WTC11 (cell line): ENCODE results near the gene ABCB10. TPM values are rescaled to one million over a fixed set of nuclear protein-coding genes. Genes with fewer than 3 reads are reported as not detected.
"Not testable (repeated sequence)": the region's sequence is repeated elsewhere in the genome, so short reads cannot be mapped to it uniquely, and the experiment has no call there.

Experiments used
- ATAC-seq: fragments of 200-7000 bp; cut with Tn5 transposase; 2 replicates; pipeline ENCODE4 v1.10.0; 2021; ENCODE audit warnings: mild to moderate bottlenecking, moderate library complexity
- CTCF ChIA-PET: fragments of 300-600 bp; sonication (Branson Sonifier 250); formaldehyde crosslinking; loops from one replicate; lab custom pipeline; 2021; ENCODE audit warnings: antibody characterized with exemption; lab: Charles Lee
- POLR2A ChIA-PET: fragments of 350-600 bp; sonication (Branson Sonifier 250); formaldehyde crosslinking; loops from one replicate; lab custom pipeline; 2021; ENCODE audit warnings: antibody characterized with exemption; lab: Charles Lee
- DNase-seq: peaks from one replicate; pipeline ENCODE4 v3.0.0; 2021; ENCODE audit warnings: low spot score
- H3K27ac Mint-ChIP-seq: 2 replicates; pipeline ENCODE4 v1.8.0; 2021; ENCODE audit warnings: mixed read lengths
- H3K27me3 Mint-ChIP-seq: 2 replicates; pipeline ENCODE4 v1.8.0; 2021; ENCODE audit warnings: low read depth, mild to moderate bottlenecking, moderate library complexity, mixed read lengths
- H3K36me3 Mint-ChIP-seq: 2 replicates; pipeline ENCODE4 v1.8.0; 2021; ENCODE audit warnings: mixed read lengths
- H3K4me1 Mint-ChIP-seq: 2 replicates; pipeline ENCODE4 v1.8.0; 2022; ENCODE audit warnings: mixed read lengths
- H3K4me3 Mint-ChIP-seq: 2 replicates; pipeline ENCODE4 v1.8.0; 2021; ENCODE audit warnings: mild to moderate bottlenecking, moderate library complexity, mixed read lengths
- H3K9me3 Mint-ChIP-seq: 2 replicates; pipeline ENCODE4 v1.8.0; 2021; ENCODE audit warnings: mixed read lengths
- AFF4 ChIP-seq: sonication (generic); formaldehyde crosslinking; IDR thresholded peaks from 2 replicates; pipeline ENCODE4 v1.8.1; 2023; ENCODE audit warnings: mild to moderate bottlenecking, missing genetic modification reagents, borderline replicate concordance
- ATF2 ChIP-seq: sonication (generic); formaldehyde crosslinking; IDR thresholded peaks from 2 replicates; pipeline ENCODE4 v1.8.1; 2022; ENCODE audit warnings: low read depth, missing genetic modification reagents, borderline replicate concordance
- E2F5 ChIP-seq: sonication (generic); formaldehyde crosslinking; IDR thresholded peaks from 2 replicates; pipeline ENCODE4 v1.8.1; 2022; ENCODE audit warnings: mild to moderate bottlenecking, moderate library complexity, missing genetic modification reagents
- ESRRA ChIP-seq: sonication (generic); formaldehyde crosslinking; IDR thresholded peaks from 2 replicates; pipeline ENCODE4 v1.8.1; 2022; ENCODE audit warnings: mild to moderate bottlenecking, missing genetic modification reagents, borderline replicate concordance
- GABPB1 ChIP-seq: sonication (generic); formaldehyde crosslinking; IDR thresholded peaks from 2 replicates; pipeline ENCODE4 v1.8.1; 2023; ENCODE audit warnings: mild to moderate bottlenecking, missing genetic modification reagents
- GRHL2 ChIP-seq: fragments of 250-450 bp; sonication (Bioruptor Pico); IDR thresholded peaks from 2 replicates; pipeline ENCODE4 v1.8.0; 2022; ENCODE audit warnings: mild to moderate bottlenecking, moderate library complexity; ENCODE audit not compliant: insufficient replicate concordance, severe bottlenecking
- MXD4 ChIP-seq: fragments of 250-450 bp; sonication (Bioruptor Pico); IDR thresholded peaks from 2 replicates; pipeline ENCODE4 v1.8.0; 2021; ENCODE audit warnings: mild to moderate bottlenecking, moderate library complexity, borderline replicate concordance
- MYBL2 ChIP-seq: sonication (generic); formaldehyde crosslinking; IDR thresholded peaks from 2 replicates; pipeline ENCODE4 v1.8.1; 2023; ENCODE audit warnings: mild to moderate bottlenecking, moderate library complexity, missing genetic modification reagents
- NR2C2 ChIP-seq: sonication (generic); formaldehyde crosslinking; IDR thresholded peaks from 2 replicates; pipeline ENCODE4 v1.8.0; 2022; ENCODE audit warnings: mild to moderate bottlenecking, missing genetic modification reagents
- RORB ChIP-seq: fragments of 250-450 bp; sonication (Bioruptor Pico); IDR thresholded peaks from 2 replicates; pipeline ENCODE4 v1.9.0; 2021; ENCODE audit warnings: mild to moderate bottlenecking
- USF1 ChIP-seq: sonication (generic); formaldehyde crosslinking; IDR thresholded peaks from 2 replicates; pipeline ENCODE4 v1.8.0; 2022; ENCODE audit warnings: mild to moderate bottlenecking, missing genetic modification reagents
- ZNF396 ChIP-seq: fragments of 250-450 bp; sonication (Bioruptor Pico); IDR thresholded peaks from 2 replicates; pipeline ENCODE4 v1.8.0; 2021; ENCODE audit warnings: mild to moderate bottlenecking, moderate library complexity, borderline replicate concordance
- total RNA-seq: library from RNA; stranded (reverse); gene quantifications from 3 replicates; pipeline ENCODE4 v1.2.3, GENCODE V29; 2021

The ABCB10 gene
- total RNA-seq, 1 experiment from 2014 or later = 11.0 TPM

GRCh38 chr1:229480495-229480894 lies 78.0 kb downstream of the ABCB10 start (continued):
- TF ChIP-seq E2F5 (CRISPR knock-in tag) = no peak

GRCh38 chr1:229479660-229480399 lies 78.7 kb downstream of the ABCB10 start:
- peaks cover 49% of the 10 kb centered on the region for H3K36me3 Mint-ChIP-seq
- DNase-seq (no peak), ATAC-seq (no peak)
- H3K4me3 Mint-ChIP-seq = no peak overlapping the region
- ChIA-PET POLR2A (no interaction called here), CTCF (interaction anchor here (0.6 to 2.1 kb wide), 4 partner anchors 38 to 221 kb away, joined by 3 to 5 read pairs (median 3); no protein-coding TSS in a partner anchor)
- no peaks in the 10 kb centered on the region for H3K27me3 Mint-ChIP-seq
- no peaks in the 10 kb centered on the region for H3K4me1 Mint-ChIP-seq
- no peaks in the 10 kb centered on the region for H3K9me3 Mint-ChIP-seq
- TF ChIP-seq RORB (CRISPR knock-in tag) = no peak
- no peak for TF ChIP-seq E2F5 (CRISPR knock-in tag)
- no peak for TF ChIP-seq USF1 (CRISPR knock-in tag)
- no peak for TF ChIP-seq MXD4 (CRISPR knock-in tag)
- H3K27ac Mint-ChIP-seq = no peak overlapping the region

- TF ChIP-seq MYBL2 (CRISPR knock-in tag) (no peak), ATF2 (CRISPR knock-in tag) (no peak), ZNF396 (CRISPR knock-in tag) (no peak), ESRRA (CRISPR knock-in tag) (no peak), GABPB1 (no peak), NR2C2 (CRISPR knock-in tag) (no peak), AFF4 (CRISPR knock-in tag) (no peak), GRHL2 (CRISPR knock-in tag) (no peak)
- TF ChIP-seq, all 79 proteins: peak for 0
- H3K4me1 Mint-ChIP-seq = no peaks in the 10 kb centered on the region
- no peak overlapping the region for H3K27ac Mint-ChIP-seq
- no peak for DNase-seq
- no peak for ATAC-seq
- H3K36me3 Mint-ChIP-seq = peaks cover 52% of the 10 kb centered on the region
- CTCF ChIA-PET = interaction anchor here (2.1 kb wide), 1 partner anchor 220 kb away, joined by 5 read pairs; no protein-coding TSS in a partner anchor
- no peaks in the 10 kb centered on the region for H3K27me3 Mint-ChIP-seq
- H3K9me3 Mint-ChIP-seq = no peaks in the 10 kb centered on the region
- POLR2A ChIA-PET = no interaction called here
- H3K4me3 Mint-ChIP-seq = no peak overlapping the region
Measured at GRCh38 chr1:229478852-229479251, 79.7 kb downstream of the ABCB10 start.

- H3K27ac Mint-ChIP-seq, H3K4me1 Mint-ChIP-seq, H3K4me3 Mint-ChIP-seq, DNase-seq, ATAC-seq, H3K9me3 Mint-ChIP-seq, H3K27me3 Mint-ChIP-seq: not testable (repeated sequence)
- ChIA-PET CTCF (interaction anchor here (0.5 kb wide), 1 partner anchor 72 kb away, joined by 3 read pairs; no protein-coding TSS in a partner anchor), POLR2A (interaction anchor here (0.6 kb wide), 1 partner anchor 54 kb away, joined by 6 read pairs; no protein-coding TSS in a partner anchor)
- H3K36me3 Mint-ChIP-seq = peaks cover 42% of the 10 kb centered on the region
Measured at GRCh38 chr1:229475859-229476258, 82.6 kb downstream of the ABCB10 start.
